AG04449 (cell line): ENCODE measurements around the gene NR2F1.

ENCODE experiments used
- CTCF ChIA-PET: fragments of 350-600 bp; formaldehyde crosslinking; extraction: SDS; loops from one replicate; lab custom pipeline; 2021; ENCODE audit warnings: antibody characterized with exemption; lab: Yijun Ruan, JAX
- POLR2A ChIA-PET: fragments of 400-600, 350-600 bp; formaldehyde crosslinking; extraction: SDS; loops from one replicate; lab custom pipeline; 2020; ENCODE audit warnings: antibody characterized with exemption, inconsistent platforms; lab: Yijun Ruan, JAX
- DNase-seq: peaks from one replicate; pipeline ENCODE4 v3.0.0-alpha.2; 2010; ENCODE audit warnings: low read depth, low spot score
- H3K4me3 ChIP-seq: 2 replicates; pipeline ENCODE4 v1.5.1; 2011; ENCODE audit warnings: low read depth, mild to moderate bottlenecking, control low read depth, low read length
- TF ChIP-seq, protein P1 (sequence below): IDR thresholded peaks from one replicate; pipeline ENCODE4 v1.5.1; 2011; ENCODE audit warnings: mild to moderate bottlenecking, moderate library complexity, low read length, control low read depth, inconsistent platforms; ENCODE audit not compliant: insufficient read depth; ENCODE audit errors: missing control alignments

The NR2F1 gene

DNA sequence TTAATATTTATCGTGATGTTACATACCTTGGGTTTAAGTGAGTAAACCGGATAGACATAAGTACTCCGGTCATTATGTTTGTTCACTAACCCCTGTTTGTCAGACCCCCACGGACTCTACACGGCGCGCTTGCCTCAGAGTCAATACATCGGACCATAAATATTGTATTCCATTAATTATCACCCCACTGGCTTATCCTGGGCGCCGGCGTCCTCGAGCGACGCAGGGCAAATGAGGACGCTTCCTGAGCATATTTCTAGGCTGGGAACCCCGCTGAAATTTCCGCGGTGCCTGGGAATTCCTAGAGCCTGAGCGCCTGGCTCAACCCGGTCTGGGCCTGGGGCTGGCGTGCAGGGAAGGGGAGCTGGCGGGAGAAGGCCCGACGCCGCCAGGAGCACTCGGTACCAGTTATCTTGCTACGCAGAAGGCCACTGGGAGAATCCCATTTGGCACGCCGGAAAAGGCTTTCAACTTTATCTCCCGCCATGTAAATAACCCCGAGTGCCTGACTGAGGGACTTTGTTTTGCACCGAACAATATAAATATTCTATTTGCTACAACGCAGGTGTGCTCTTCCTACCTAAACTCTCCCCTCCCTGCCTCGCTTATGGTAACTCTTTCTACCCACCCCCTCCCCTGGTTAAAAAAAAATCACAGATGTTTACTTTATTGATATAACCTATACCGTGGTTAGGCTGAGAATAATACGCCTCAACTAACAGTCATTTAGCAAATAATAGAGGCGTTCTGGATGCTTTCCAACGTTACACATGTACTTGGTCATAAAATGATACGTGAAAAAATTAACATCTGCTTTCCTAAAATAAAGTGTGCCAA lies 19.4 kb downstream of the NR2F1 start:
- DNase-seq, result no peak
- ChIA-PET CTCF (interaction anchor here (0.7 to 1.3 kb wide), 3 partner anchors 10 to 199 kb away, joined by 3 to 4 read pairs (median 4); no protein-coding TSS in a partner anchor), POLR2A (interaction anchor here (1.1 kb wide), 1 partner anchor 16 kb away, joined by 3 read pairs; no protein-coding TSS in a partner anchor)
- TF ChIP-seq, protein P1, sequence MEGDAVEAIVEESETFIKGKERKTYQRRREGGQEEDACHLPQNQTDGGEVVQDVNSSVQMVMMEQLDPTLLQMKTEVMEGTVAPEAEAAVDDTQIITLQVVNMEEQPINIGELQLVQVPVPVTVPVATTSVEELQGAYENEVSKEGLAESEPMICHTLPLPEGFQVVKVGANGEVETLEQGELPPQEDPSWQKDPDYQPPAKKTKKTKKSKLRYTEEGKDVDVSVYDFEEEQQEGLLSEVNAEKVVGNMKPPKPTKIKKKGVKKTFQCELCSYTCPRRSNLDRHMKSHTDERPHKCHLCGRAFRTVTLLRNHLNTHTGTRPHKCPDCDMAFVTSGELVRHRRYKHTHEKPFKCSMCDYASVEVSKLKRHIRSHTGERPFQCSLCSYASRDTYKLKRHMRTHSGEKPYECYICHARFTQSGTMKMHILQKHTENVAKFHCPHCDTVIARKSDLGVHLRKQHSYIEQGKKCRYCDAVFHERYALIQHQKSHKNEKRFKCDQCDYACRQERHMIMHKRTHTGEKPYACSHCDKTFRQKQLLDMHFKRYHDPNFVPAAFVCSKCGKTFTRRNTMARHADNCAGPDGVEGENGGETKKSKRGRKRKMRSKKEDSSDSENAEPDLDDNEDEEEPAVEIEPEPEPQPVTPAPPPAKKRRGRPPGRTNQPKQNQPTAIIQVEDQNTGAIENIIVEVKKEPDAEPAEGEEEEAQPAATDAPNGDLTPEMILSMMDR, result no peak
- H3K4me3 ChIP-seq, result no peak overlapping the region

- no peak for DNase-seq
- TF ChIP-seq, protein P1, result no peak
- POLR2A ChIA-PET, result no interaction called here
- H3K4me3 ChIP-seq, result no peak overlapping the region
- CTCF ChIA-PET, result interaction anchor here (0.7 to 1.3 kb wide), 3 partner anchors 9 to 198 kb away, joined by 3 to 4 read pairs (median 4); no protein-coding TSS in a partner anchor
Measured at GRCh38 chr5:93603078-93603792, 20.2 kb downstream of the NR2F1 start.

GRCh38 chr5:93603793-93604643 lies 21.0 kb downstream of the NR2F1 start:
- ChIA-PET CTCF (interaction anchor here (1.3 kb wide), 1 partner anchor 9 kb away, joined by 3 read pairs; no protein-coding TSS in a partner anchor), POLR2A (no interaction called here)
- TF ChIP-seq, protein P1, result no peak
- DNase-seq, result no peak
- H3K4me3 ChIP-seq, result peak overlapping the region; percentile 19; the same call in 1 of the 2 replicates

DNA sequence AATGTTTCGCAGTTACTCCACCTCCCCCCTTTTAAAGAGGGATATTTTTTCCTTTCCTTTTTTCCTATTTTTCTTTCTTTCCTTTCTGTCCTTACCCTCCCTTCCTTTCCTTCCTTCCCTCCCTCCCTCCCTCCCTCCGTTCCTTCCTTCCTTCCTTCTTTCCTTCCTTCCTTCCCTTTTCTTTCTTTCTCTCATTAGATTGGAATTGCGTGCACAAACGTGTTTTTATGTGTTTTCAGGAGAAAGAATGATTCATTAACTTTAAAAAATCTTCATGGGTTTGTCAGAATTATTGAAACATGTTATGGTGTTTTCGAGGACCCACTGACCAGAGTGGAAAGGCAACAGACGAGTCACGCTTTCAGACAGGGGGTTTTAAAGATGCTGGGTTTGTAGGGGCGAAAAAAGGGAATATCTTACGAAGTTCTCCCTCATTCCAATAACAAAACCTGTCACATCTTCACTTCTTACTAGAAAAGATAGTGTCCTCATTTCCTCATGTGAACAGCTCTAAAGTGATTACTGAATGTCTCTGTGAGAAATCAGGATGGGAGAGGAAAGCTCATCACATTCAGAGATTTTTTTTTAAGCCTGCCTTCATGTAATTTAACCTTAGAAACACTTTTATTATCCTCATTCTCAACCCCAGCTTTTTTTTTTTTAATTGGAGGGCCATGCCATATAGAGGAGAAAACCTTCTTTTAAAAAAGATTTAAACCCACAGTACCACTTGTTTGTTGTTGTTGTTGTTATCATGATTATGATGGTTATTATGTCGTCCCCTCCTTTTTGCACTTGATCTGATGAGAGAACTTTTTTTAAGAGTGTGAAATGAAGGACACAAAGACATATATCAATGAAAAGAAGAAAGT lies 21.9 kb downstream of the NR2F1 start:
- DNase-seq, result no peak
- TF ChIP-seq, protein P1, result no peak
- POLR2A ChIA-PET, result no interaction called here
- CTCF ChIA-PET, result interaction anchor here (4.8 kb wide), 1 partner anchor 196 kb away, joined by 53 read pairs; no protein-coding TSS in a partner anchor
- H3K4me3 ChIP-seq, result no peak overlapping the region

DNA sequence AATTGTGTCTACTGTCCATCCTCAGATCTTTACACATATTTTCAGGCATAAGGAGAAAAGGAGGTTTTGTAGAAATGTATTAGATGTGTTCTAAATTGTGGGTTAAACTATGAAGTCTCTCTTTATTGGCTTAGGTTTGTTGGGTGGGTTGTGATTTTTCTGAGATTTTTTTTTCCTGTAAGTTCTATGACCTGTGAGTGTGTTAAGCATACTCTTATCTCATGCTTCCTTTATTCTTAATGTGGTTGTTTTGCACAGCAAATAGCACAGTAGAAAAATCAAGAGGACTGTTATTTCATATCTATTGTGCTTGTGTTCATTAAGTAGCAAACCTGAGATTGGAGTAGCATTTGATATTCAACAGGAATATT lies 23.3 kb downstream of the NR2F1 start:
- ChIA-PET POLR2A (no interaction called here), CTCF (interaction anchor here (1.0 to 4.8 kb wide), 8 partner anchors 13 to 200 kb away, joined by 4 to 53 read pairs (median 17); no protein-coding TSS in a partner anchor)
- DNase-seq, result no peak
- no peak overlapping the region for H3K4me3 ChIP-seq
- TF ChIP-seq, protein P1, result no peak
